NCI-H1694 treated with DMSO at 0.1 percent for 48 hours (cell line): Measurements from ENCODE around the gene KLF12.

Experiments used
- DNase-seq: peaks from one replicate; lab custom pipeline; 2025; lab: John Stamatoyannopoulos, UW

KLF12 gene

GRCh38 chr13:74103970-74104555 is 30.1 kb downstream of the KLF12 start:
- no peak for DNase-seq

- DNase-seq = no peak
Measured at GRCh38 chr13:74103196-74103595, 31.0 kb downstream of the KLF12 start.

- no peak for DNase-seq
Measured at GRCh38 chr13:74102691-74103090, 31.5 kb downstream of the KLF12 start.

- DNase-seq = no peak
Measured at GRCh38 chr13:74101436-74101835, 32.8 kb downstream of the KLF12 start.

- DNase-seq = no peak
Measured at GRCh38 chr13:74098077-74098476, 36.1 kb downstream of the KLF12 start.

GRCh38 chr13:74097116-74097515 is 37.1 kb downstream of the KLF12 start:
- no peak for DNase-seq

GRCh38 chr13:74093691-74094090 is 40.5 kb downstream of the KLF12 start:
- no peak for DNase-seq

GRCh38 chr13:74092711-74093110 is 41.5 kb downstream of the KLF12 start:
- DNase-seq = no peak

- no peak for DNase-seq
Measured at GRCh38 chr13:74090869-74091605, 43.2 kb downstream of the KLF12 start.

GRCh38 chr13:74090397-74090796 is 43.8 kb downstream of the KLF12 start:
- DNase-seq = no peak

GRCh38 chr13:74087357-74087756 is 46.8 kb downstream of the KLF12 start:
- no peak for DNase-seq
